HUDEP-2 (cell line): ENCODE measurements around the gene UGT1A6.
"Not testable (repeated sequence)": the region's sequence is repeated elsewhere in the genome, so short reads cannot be mapped to it uniquely, and the experiment has no call there.

Experiments
- DNase-seq, 76 experiments: peaks; one replicate each; lab custom pipeline; 2025; ENCODE audit not compliant: unreplicated experiment in 76 of 76; lab: John Stamatoyannopoulos, UW

UGT1A6 gene

DNA sequence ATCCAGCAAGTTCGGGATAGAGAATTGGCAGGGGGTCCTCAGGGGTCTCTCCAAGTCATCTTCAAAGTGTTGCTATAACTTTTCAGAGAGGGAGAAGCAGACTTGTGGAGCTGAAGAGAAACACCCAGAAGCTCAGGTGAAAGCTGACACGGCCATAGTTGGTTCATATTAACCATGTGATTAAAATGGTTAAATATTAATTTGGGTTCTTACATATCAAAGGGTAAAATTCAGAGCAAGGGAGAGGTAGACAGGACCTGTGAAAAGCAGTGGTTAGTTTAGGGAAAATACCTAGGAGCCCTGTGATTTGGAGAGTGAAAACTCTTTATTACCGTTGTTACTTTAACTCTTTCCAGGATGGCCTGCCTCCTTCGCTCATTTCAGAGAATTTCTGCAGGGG is at the start of gene UGT1A6:
UGT1A6 (plus strand) TSS at position 243 of the 400 bp plus-strand sequence; CDS start at position 358, 115 bp downstream.
- DNase-seq, result no peak

GRCh38 chr2:233643128-233643527 is 49.6 kb upstream of the UGT1A6 start:
- peak in 7 of 76 experiments; percentile 1 to 13 (median 3) for DNase-seq

GRCh38 chr2:233646033-233646432 is 46.7 kb upstream of the UGT1A6 start:
- DNase-seq, result not testable (repeated sequence)

- no peak for DNase-seq
Measured at GRCh38 chr2:233650981-233651380, 41.7 kb upstream of the UGT1A6 start.

GRCh38 chr2:233651430-233651829 is 41.3 kb upstream of the UGT1A6 start:
- no peak for DNase-seq

- no peak for DNase-seq
Measured at GRCh38 chr2:233654501-233654900, 38.2 kb upstream of the UGT1A6 start.

DNA sequence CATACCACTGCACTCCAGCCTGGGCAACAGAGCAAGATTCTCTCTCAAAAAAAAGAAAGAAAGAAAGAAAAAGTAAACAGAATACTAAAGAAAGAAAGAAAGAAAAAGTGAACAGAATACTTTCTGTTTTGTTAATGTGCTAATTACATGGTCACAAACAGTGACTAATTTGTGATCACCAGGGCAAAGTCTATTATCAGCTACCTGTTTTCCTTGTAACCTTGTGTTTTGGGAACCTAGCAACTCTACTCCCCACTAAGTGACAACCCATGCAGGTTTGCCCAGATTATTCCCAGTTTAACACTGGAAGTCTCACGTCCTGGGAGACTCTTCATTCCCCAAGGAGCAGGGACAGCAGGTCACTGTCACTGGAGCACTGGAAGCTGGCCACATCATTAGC is 37.6 kb upstream of the UGT1A6 start:
- no peak for DNase-seq

DNA sequence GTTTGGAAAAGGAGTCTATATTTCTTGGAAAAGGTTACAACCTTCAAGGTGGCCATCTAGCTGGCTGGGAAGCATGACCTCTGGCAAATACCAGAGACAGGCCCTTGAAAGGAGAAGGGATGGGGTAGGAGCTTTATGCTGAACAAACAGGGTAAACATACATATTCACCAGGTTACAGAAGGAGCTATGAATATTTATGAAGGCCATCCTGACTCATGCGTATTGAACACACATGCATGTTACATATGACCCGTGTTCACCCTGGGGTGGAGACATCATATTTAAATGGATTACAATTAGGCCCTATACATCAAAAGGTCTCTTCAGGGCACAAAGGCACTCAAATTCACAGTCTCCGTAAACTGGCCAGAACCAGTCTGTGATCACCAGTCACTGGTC is 36.7 kb upstream of the UGT1A6 start:
- DNase-seq, result not testable (repeated sequence)

DNA sequence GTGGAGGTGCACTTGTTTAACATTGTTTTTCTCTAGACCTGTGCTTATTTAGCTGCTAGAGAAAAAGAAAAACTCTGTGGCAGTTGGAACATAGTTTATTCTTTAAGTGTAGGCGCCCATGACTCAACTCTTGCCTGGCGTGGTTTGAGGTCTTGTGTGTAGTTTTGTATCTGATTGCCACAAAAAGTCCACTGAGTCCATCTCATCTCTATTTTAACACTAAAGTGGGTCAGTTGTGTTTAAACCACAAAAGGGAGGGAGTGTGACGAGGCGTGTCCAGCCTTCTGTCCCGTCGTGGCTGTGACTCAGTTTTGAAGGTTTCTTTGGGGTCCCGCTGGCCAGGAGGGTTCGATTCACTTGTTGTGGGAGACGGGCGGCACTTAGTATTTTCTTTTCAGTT is 36.2 kb upstream of the UGT1A6 start:
- no peak for DNase-seq

- no peak for DNase-seq
Measured at GRCh38 chr2:233658610-233659009, 34.1 kb upstream of the UGT1A6 start.

DNA sequence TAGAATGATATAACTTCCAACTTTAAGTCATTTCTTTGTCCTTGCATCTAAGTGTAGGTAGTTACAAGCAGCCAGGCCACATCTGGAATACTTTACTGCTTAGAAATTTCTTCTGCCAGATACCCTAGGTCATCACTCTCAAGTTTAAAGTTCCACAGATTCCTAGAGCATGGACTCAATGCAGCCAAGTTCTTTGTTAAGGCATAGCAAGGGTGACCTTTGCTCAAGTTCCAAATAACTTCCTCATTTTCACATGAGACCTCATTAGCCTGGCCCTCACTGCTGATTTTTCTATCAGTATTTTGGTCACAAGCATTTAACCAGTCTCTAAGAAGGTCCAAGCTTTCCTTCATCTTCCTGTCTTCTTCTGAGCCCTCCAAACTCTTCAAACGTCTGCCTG is 28.8 kb upstream of the UGT1A6 start:
- no peak for DNase-seq

DNA sequence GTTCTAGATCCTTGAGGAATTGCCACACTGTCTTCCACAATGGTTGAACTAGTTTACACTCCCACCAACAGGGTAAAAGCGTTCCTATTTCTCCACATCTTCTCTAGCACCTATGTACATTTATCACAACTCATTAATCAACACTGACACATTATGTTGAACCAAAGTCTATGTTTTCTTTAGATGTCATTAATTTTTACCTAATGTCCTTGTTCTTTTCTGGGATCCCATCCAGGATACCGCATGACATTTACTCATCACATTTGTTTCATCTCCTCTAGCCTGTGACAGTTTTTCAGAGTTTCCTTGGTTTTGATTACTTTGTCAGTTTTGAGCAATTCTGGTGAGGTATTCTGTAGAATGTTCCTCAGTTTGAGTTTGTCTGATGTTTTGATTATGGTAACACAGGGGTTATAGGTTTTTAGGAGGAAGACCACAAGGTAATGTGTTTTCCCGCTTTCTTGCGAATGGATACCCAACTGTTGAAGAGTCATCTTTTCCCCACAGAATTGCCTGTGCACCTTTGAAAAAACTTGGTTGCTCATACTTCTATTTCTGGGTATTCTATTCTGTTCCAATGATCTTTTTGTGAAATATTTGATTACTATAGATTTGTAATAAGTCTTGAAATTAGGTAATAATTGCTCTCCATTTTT is 24.0 kb upstream of the UGT1A6 start:
- DNase-seq, result no peak

GRCh38 chr2:233671290-233672161 is 21.2 kb upstream of the UGT1A6 start, which contains the start of gene UGT1A9:
Gene UGT1A9 (plus strand): TSS chr2:233671898. CDS start chr2:233671935, 37 bp downstream.
- no peak for DNase-seq

DNA sequence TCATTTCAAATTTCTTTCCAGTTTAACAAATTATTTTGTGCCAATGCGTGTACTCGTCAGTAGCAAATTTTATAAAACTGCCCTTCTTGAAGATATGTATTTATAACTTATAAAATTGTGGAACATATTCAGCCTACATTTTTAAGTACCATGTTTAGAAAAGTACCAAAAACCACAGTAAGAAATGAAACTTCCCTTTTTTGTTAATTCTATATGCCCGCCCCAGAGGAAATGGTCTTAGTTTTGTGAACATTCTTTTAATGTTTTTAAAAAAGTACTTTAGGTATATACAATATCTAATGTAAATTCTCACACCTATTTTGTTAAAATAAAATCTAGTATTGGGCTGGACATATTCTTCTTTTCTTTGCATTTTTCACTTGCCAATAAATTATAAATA is 19.8 kb upstream of the UGT1A6 start:
- no peak for DNase-seq

DNA sequence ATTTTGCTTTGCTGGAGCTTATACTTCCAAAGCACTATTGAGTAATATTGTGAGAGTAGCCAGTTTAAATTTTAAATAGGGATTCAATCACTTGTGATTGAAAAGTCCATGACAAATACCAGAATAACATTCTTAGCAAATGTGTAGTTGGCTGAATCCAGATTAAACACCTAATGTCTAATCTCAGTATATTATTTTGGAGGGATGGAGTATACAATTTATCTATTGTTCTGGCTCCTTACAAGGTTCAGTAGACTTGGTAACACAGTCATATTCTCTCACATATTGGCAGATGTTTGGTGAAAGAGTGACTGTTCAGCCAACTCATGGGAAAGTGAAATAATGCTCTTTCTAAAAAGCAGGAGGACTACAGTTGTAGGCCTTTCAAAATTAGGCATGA is 18.8 kb upstream of the UGT1A6 start:
- no peak for DNase-seq

DNA sequence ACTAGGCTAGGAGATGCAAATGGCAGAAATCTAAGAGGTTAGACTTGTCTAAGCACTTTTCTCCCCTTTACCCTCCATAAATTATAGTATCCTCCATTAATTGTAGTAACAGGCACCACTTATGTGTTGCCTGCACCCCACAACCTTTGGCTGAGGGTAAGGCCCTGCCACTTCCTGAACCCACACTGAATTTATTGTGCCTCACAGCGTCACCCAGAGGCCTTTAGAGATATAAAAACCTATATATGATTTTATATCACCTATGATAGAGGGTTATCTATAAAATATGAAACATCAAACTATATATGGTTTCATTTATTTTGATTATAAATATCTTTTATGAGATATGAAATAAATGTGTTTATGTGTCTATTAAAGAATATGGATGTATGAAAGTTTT is 18.4 kb upstream of the UGT1A6 start:
- DNase-seq, result no peak

DNA sequence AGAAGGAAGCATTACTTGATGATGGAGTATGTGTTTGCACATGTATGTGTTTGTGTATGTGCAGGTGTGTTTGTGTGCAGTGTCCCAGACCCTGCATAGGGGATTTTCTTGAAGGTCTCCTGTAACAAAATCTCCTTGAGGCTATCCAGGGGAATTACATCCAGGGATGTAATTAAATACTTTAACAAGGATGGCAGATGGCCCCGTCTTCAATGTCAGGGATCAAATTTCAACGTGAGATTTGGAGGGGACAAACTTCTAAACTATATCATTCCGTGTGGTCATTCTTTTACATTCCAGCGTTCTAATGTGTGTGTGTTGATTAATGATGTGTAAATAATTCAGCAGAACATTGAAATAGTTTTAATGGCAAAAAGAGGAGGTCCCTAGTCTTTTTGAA is 17.7 kb upstream of the UGT1A6 start:
- no peak for DNase-seq

GRCh38 chr2:233676046-233676445 is 16.6 kb upstream of the UGT1A6 start:
- no peak for DNase-seq

DNA sequence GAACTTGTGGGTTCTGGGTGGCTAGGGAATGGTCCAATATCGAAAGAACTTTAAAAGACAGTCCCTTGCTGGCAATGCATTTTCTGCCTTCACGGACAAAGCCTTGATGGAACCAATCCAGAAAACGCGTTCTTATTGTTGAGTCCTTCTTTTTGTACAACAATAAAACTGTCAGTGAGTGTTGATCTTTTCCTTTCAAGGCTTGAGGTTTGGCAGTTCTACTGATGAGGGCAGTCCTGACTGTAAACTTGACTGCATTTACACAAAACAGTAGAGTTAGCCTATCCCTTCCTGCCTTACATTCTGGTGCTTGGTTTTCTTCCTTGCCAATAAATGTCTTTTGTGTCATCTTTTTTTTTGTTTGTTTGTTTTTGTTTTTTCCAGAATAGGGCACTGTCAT is 13.5 kb upstream of the UGT1A6 start:
- no peak for DNase-seq

- DNase-seq, result no peak
Measured at GRCh38 chr2:233680361-233681045, 12.2 kb upstream of the UGT1A6 start.

DNA sequence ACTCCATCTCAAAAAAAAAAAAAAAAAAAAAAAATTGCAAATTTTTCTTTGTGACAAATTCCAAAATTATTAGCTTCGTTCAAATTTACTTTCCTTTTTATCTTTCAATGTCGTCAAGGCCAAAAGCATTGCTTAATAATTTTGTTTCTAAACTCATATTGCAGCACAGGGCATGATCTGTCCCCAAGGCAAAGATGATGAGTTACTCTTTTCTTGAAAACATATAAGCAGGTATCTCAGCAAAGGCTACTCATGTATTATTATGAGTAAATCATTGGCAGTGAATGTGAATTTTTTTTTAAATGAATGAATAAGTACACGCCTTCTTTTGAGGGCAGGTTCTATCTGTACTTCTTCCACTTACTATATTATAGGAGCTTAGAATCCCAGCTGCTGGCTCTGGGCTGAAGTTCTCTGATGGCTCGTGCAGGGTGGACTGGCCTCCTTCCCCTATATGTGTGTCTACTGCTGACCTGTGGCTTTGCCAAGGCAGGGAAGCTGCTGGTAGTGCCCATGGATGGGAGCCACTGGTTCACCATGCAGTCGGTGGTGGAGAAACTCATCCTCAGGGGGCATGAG is 11.1 kb upstream of the UGT1A6 start, which contains the start of gene UGT1A7:
UGT1A7 (plus strand) TSS at position 381 of the 579 bp plus-strand sequence; CDS start at position 418, 37 bp downstream.
- DNase-seq, result no peak
